HG03520 (cell line): ENCODE data around the gene SURF6.
"Not testable (repeated sequence)": the region's sequence is repeated elsewhere in the genome, so short reads cannot be mapped to it uniquely, and the experiment has no call there.

Experiments
- ATAC-seq: cut with Tn5 transposase; IDR thresholded peaks from one replicate; pipeline ENCODE4 v1.9.1; 2021; ENCODE audit warnings: mild to moderate bottlenecking, moderate library complexity; ENCODE audit not compliant: unreplicated experiment

The SURF6 gene

DNA sequence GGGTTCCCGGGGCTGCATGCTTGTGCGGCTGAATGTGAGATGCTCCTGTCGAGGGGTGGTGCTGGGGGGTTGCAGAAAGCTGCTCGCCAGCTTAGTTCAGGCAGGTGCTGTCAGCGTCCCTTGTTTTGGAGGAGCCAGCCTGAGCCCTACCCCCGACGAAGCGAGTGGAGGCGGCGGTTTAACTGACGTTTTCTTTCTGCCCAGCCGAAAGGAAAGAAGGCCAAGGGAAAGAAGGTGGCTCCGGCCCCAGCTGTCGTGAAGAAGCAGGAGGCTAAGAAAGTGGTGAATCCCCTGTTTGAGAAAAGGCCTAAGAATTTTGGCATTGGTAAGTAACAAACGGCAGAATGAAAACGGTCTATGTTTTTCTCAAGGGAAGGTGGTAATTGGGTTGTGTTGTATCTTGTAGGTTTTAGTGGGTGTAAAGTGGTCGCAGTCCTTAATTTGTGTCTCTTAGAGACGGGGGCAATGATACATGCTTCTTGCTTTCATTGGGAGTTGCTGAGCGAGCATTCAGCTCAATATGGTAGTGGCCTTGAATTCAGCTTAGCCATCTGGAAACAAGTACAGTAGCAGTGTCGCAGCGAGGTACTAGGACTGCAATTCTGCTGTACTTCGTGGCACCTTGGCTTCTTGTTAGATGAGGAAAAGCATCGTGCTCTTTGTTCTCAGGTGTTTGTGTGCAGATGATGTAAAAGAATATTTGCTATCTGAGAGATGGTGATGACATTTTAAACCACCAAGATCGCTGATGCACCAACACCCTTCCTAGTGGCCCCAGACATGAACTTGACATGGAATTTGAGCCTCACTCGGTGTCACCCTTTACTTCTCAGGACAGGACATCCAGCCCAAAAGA is 13.0 kb upstream of the SURF6 start:
- ATAC-seq = no peak

DNA sequence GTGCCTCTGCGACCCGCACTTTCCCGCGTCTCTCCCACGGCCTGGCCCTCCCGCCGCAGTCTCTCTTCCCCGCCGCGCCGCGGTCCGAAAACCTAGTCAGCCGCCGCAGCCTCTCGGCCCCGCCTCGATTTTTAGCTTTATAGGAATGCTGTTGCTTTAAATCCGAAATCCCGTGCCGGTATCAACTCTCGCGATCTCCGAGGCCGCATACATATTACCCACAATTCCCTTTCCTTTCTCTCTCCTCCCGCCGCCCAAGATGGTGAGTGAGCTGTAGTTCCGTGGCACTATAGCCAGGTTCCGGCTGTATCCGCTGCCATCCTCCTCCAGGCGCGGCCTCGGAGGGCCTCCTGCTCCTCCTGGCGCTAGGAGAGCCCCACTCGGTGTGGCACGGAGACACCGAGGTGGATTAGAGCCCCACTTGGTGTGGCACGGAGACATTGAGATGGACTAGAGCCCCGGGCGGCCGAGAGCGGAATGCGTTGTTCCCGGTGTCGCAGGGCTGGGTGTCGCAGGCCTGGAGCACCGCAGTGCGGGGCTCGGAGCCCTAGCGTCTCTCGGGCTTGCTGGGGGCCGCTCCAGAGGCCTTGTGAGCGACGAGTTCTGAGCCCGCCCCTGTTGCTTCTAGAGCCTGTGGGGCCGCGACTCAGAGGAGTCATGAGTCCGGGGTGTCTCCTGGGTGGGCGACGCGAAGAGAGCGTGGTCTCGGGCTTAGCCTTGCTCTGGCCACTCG is 12.2 kb upstream of the SURF6 start, which contains the start of the genes MED22 and RPL7A:
Gene MED22, minus strand, starts transcription at position 147 of the 733 bp plus-strand sequence. CDS start 1,469 bp downstream, outside the sequence.
Gene RPL7A, plus strand, starts transcription at position 234 of the 733 bp plus-strand sequence. Its CDS starts 26 bp downstream, at position 260.
- ATAC-seq = peak; percentile 69

DNA sequence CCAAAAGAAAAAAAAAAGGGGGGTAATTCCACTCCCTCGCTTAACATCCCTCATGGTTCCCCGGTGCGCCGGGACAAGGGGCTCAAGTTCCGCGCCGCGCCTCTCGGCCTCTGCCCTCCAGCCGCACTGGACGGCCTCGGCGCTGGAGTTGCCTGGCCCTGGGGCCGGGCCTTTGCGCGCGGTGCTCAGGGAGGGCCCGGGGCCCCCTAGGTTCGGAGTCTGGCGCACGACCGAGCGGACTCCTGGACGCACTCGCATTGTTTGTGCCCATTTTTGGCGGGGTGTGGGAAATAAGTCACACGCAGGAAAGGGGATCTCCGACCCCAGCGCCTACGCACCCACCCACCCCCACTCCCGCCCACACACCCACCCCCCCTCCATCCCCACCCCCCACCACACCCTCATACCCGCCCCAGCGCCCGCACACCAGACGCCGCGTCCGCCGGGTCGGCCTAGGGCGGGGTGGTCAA is 11.6 kb upstream of the SURF6 start:
- peak; percentile 17 for ATAC-seq

DNA sequence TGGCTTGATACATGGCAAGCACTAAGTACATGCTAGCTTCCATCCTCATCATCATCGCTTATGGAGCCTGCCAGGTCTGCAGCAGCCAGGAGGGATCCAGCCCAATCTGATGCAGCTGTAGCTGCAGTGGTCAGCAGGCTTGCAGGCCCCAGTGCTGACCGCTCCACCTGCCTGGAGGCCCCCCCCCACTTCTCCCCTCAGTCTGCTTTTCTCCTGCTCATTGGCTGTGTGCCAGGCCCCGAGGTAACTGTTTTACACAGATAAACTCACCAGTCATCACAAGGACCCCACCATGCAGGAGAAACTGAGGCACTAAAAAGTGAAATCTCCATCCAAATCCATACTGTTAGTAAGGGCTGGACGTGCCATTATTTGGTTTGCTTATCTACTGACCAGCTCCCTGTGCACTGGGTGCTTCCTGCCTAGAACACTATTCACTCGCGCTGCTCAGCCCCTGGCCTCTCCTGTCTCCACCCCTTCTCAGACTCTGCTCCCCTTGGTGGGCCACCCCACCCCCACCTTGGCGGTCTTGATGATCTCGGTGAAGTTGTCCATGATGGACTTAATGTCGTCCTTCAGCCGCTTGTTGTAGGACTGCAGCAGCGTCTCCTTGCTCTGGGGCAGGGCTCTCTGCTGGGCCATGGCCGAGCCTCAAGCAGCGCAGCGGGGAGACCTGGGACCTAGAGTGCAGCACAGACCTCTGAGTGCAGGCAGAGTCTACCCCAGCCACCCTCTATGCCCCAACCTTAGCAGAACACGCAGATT is 10.2 kb upstream of the SURF6 start:
- no peak for ATAC-seq

DNA sequence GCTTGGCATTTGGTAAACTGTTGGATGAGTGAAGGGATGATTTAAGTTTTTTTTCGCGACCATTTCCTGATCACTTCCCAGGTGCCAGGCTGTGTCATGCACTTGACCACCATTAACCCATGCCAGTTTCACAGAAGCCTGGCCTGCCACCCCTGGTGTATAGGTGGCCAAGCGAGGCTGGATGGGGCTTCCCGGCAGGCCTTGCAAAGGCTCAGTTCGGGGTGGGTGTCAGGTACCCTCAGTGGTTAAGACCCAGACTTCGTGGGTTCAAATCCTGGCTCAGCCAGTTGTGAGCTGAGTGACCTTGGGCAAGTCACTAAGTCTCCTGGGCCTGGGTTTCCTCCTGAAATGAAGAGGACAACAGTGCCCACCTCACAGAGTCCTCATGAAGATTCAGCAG is 9.6 kb upstream of the SURF6 start:
- ATAC-seq = no peak

DNA sequence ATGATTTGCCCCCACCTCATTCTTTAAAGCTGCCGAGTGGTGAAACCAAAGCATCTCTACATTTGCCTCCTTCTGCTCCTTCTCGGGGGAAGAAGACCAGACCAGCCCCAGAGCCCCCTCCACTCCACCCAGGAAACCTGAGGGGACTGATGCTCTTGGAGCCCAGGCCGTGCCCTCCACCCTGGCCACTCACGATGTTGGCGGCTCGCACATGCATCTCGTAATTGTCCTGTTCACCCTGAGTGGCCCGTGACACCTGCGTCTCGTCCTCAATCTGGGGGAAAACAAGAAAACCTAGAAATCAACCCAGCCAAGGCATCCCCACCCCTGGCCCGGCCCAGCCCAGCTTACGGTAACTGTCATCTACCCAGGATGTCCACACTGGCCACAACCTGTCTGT is 9.0 kb upstream of the SURF6 start:
- no peak for ATAC-seq

DNA sequence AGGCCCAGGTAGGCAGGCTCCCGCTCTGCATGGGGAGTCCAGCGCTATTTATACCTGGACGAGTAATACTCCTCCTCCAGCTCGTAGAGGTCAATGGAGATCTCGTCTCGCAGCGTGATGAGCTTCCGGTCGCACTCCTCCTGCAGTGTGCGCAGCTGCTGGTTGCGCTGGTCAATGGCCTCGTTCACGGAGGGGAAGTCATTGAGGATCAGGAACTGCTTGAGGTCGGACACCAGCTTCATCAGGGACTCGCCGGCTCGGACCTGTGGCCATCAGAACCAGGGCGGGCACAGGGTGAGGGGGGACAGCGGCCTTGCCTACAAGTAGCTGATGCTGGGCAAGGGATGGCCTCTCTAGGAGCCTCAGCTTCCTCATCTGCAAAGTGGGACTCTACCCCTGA is 8.1 kb upstream of the SURF6 start:
- ATAC-seq = no peak

DNA sequence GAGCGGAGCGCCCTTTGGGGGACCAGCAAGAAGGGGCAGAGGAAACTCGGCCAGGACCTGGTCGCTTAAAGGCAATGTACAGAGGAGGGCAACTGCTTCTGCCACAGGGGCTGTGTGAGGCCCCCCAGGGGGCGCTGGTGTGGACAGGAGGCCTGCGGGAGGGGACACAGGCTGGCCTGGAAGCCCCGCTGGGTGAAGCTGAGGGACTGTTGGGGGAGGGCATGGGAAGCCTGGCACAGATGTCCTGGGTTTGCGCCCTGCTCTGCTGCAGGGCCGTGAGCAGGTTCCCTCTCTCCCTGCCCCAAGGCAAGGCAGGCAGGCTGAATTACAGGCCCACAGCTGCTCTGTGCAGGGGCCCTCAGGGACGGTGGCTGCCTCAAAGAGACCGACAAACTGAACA is 6.6 kb upstream of the SURF6 start:
- no peak for ATAC-seq

DNA sequence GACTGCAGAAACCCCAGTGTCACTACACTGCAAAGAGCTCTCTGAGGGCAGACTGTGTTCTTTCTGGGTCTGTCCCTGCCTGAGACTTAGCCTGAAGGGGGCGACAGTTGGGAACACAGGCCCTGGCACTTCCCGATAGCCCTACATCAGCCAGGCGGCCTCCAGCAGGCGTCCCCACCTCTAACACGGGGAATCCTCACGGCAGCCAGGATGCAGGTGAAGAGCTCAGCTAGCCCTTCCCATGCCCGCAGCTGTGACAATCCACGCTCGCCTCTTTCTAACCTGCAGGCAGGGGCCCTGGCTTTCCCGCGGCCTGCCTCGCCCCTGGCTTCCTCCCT is 6.0 kb upstream of the SURF6 start:
- no peak for ATAC-seq

DNA sequence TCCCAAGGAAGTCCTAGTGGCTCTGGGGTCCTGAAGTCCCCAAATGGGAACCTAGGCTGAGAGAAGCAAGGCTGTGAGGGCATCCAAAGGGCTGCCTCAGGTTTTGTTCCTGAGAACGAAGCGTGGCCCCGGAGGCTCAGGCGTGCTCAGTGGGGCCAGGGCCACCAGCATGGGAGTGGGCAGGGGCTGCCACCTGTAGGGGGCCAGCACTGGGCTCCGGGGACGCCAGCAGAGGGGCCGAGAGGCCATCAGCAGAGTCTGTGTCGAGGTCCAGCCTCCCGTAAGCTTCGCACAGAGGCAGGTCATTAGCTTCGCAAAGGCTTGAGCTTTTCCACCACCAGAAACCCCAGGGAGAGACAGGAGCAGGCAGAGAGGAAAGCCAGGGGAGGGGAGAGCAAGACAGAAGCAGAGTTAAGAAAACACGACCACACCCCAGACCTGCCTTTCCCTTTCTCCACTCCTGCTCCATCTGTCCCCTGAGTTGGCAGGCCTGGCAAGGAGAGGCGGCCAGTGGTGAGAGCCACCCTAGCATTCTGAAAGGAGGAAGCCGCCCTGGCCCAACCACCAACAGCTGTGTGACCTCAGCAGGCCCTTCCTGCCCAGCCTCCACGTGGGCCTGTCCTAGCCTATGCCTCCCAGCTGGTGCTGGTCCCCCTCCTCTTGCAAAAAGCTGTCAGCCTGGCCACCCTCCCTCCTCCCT is 5.5 kb upstream of the SURF6 start:
- ATAC-seq = no peak

DNA sequence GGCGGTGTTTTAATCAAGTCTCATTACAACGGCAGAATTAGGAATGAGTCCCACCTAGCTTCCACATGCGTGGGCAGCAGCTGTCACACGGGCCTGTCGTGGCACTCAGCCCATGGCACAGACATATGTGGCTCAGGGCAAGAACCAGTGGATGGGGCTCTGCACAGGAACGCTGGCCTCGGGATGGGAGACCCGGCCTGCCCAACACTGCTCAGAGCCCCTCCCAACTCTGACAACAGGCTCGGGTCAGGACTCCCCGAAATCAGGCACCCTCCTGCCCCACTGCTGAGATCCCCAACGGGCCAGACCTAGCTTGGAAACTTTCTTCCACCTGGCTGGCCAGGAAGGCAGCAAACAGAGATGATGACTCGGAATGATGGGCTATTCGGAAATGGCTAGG is 4.9 kb upstream of the SURF6 start:
- no peak for ATAC-seq

DNA sequence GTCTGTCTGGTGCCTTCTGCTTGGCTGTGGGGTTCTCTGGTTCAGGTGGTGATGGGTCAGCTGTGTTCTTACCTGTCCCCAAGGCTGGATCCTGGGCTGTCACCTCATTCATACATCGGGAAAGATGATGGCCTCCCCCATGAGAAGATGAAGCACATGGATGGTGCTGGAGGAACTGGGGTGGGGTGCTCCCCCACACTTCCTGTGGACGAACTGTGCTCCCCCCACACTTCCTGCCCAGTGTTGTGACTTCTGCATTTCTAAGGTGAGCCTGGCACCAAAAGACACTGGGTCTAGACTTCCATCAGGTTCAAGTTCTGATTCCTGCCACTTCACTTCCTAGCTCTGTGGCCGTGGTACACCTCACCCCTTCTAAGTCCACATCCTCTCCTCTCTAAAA is 4.3 kb upstream of the SURF6 start:
- ATAC-seq = no peak

DNA sequence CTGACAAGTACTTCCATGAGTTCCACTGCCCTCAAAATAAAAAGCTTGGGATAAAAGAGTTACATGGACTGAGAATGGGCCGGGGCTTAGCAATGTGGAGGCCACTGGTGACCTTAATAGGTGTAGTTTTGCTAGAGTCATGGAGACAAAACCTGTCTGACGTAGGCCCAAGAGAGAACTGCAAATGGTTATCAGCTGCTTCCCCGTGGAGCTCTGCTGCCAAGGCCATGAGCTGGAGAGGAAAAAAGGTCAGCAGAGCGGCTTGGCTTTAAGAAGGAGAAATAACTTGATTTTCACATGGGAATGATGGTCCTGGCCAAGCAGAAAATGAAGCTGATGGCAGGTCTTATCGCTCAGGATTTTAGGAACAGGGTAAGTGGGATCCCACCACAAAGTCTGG is 3.7 kb upstream of the SURF6 start:
- ATAC-seq = no peak

DNA sequence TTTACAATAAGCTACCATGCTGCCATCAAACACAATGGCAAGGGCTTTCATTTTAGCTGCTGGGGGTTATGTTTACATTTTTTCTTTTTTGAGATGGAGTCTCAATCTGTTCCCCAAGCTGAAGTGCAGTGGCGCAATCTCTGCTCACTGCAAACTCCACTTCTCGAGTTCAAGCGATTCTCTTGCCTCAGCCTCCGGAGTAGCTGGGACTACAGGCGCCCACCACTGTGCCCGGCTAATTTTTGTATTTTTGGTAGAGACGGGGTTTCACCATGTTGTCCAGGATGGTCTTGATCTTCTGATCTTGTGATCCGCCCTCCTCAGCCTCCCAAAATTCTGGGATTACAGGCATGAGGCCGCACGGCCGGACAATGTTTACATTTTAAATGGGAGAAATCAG is 1.1 kb downstream of the SURF6 start:
- ATAC-seq = not testable (repeated sequence)

DNA sequence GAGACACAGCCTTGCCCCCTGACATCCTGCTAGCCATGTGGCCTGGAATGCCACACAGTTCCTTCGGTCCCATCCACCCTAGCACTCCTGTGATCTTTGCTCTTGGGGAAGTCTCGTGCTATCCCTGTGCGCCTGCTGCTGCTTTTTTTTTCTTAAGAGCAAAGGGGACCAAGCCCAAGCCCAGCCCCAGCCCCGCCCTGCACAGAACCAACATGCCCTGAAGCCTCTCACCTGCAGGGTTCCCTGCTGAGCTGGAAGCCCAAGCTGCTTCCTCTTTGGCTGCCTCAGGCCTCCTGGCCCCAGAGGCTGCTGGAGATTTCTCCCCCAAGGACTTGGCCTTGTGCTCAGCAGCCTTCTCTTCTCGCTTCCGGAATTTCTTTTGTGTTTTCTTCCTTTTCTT is 1.8 kb downstream of the SURF6 start:
- no peak for ATAC-seq

DNA sequence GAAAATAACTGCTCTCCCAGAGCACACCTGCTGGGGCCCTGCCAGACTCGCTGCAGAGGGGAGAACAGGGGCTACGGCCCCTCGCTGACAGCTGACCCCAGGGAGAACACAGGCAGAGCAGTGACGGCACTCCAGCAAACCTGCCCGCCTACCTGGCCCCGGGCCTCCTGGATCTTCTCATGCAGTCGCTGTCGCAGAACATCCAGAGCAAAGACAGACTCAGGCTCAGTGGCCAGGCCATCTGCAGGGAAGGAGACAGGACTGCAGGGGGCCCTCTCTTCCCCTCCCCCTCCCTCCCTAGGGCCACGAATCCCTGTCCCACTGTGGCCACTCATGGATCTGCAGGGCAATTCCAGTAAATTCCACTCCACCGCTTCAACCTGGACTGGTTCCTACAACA is 2.4 kb downstream of the SURF6 start:
- ATAC-seq = no peak

DNA sequence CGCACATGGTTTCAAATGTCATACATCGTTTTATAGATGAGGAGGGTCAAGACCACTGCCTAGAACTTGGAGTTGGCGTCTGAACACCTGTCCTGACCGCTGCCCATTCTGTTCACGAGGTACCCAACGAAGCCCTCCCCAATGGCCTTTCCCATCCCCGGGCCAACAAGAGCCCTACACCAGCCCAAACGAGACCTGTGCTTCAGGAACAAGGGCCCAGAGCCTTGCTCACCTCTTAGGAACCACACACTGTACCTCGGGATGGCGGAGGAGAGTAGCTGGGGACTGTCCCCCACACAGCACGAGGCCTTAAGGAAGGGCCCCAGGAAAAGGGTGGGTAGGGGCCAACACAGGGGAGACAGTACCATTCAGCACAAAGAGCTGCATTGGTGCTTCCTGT is 3.0 kb downstream of the SURF6 start:
- ATAC-seq = no peak

DNA sequence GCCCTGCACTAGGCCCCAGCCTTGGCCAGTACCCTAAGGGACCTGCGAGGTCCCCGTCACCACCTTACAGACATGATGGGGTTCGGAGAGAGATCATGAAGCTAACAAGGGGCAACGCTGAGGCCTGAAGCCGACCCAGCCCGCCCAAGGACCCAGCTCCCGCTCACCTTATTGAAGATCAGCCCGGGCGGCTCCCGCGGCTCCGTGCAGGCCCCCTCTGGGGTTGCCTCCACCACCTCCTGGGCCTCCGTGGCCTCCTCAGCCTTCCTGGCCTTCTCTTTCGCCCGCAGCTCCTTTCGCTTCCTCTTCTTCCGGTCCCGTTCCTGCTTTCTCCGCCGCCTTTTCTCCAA is 3.6 kb downstream of the SURF6 start:
- no peak for ATAC-seq

DNA sequence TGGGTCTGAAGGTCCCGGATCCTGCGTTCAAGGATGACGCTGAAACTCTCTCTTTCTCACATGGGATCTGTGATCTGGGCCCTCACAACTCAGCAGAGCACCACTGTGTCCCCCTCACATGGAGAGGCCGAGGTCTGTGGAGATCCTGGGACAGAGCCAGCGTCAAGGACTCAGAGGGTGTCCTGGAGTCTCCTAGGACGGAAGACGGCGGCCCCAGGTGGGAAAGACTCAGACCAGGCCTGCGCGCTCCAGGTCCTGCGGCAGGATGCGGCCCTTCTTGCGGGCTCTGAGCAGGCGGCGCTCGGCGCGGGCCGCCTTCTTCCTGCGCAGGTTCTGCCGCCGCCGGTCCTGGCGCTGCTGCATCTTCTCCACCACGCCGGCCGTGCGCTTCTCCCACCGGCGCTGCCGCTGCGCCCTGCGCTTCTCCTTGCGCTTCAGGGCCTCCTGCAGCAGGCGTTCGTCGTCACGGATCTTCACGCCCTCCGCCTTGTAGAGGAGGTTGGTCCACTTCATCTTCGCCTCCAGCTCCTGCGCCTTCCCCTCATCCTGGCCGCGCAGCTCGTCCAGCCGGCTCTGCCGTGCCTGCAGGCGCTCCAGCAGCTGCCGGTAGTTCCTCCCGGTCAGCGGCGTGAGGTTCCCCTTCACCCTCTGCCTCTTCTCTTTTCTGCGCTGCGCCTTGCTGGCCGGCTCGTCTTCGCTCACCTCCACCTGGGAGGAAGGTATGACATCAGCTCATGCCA is 4.2 kb downstream of the SURF6 start:
- ATAC-seq = no peak

DNA sequence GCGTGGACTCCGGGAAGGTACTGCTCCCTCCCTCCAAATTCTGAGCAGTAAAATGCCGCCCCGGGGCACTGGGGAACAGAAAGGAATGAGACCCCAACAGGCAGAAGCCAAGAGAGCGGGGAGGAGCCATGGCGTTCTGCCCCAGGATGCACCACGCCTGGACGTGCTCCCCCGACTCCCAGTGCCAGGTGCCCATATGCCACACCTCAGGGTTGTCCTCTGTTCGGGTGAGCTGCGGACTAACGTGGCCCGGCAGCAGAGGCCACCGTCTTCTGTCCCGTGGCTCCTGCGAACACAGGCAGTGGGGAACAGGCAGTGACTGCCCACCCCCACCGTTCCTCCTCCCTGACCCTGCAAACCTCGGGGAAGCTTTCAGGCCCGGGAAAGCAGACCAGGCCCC is 4.8 kb downstream of the SURF6 start:
- ATAC-seq = no peak
